Mammary epithelial cell (primary cell): Measurements from ENCODE around the gene WFIKKN1.

Experiments
- EZH2 ChIP-seq: IDR thresholded peaks from 2 replicates; pipeline ENCODE4 v1.6.1; 2012; ENCODE audit warnings: low read length, inconsistent platforms, borderline replicate concordance
- TF ChIP-seq, protein P1 (sequence below), 2 donors: IDR thresholded peaks in 1 of 2; conservative IDR thresholded peaks in 1 of 2; 2 replicates each; pipeline ENCODE4 v1.5.1; 2011 to 2012; ENCODE audit warnings: inconsistent platforms in 2 of 2, low read length in 2 of 2, mild to moderate bottlenecking in 2 of 2, control low read depth in 1 of 2, low read depth in 1 of 2; ENCODE audit not compliant: insufficient read depth in 1 of 2; ENCODE audit errors: extremely low read depth in 1 of 2

DNA sequence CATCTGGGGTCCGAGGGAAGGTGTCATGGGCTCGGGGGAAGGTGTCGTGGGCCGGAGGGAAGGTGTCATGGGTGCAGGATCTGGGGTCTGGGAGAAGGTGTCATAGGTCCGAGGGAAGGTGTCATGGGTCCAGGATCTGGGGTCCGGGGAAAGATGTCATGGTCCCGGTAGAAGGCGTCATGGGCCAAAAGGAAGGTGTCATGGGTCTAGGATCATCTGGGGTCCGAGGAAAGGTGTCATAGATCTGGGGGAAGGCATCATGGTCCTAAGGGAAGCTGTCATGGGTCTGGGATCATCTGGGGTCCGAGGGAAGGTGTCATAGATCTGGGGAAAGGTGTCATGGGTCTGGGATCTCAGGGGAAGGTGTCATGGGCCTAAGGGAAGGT lies 40.0 kb upstream of the WFIKKN1 start:
- TF ChIP-seq EZH2 = no peak
- TF ChIP-seq, protein P1, sequence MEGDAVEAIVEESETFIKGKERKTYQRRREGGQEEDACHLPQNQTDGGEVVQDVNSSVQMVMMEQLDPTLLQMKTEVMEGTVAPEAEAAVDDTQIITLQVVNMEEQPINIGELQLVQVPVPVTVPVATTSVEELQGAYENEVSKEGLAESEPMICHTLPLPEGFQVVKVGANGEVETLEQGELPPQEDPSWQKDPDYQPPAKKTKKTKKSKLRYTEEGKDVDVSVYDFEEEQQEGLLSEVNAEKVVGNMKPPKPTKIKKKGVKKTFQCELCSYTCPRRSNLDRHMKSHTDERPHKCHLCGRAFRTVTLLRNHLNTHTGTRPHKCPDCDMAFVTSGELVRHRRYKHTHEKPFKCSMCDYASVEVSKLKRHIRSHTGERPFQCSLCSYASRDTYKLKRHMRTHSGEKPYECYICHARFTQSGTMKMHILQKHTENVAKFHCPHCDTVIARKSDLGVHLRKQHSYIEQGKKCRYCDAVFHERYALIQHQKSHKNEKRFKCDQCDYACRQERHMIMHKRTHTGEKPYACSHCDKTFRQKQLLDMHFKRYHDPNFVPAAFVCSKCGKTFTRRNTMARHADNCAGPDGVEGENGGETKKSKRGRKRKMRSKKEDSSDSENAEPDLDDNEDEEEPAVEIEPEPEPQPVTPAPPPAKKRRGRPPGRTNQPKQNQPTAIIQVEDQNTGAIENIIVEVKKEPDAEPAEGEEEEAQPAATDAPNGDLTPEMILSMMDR (conservative IDR thresholded peaks at IDR 0.05 in 1 of 2, IDR thresholded peaks at IDR 0.05 in 1 of 2; ENCODE audit: extremely low read depth in 1 of 2, insufficient read depth in 1 of 2, low read depth in 1 of 2, low read length in 2 of 2) = no peak
